Pancreas (tissue), 10 donors: ENCODE data around the gene EPN2. TPM values are rescaled to one million over a fixed set of nuclear protein-coding genes. Genes with fewer than 3 reads are reported as not detected.

ENCODE experiments used
- ATAC-seq, 4 donors: fragments of 200-7000 bp; cut with Tn5 transposase; one replicate each; pipeline versions ENCODE4 v1.8.0 to v1.9.1; 2020; ENCODE audit warnings: mild to moderate bottlenecking in 4 of 4, moderate library complexity in 4 of 4
- DNase-seq, 6 donors: peaks; one replicate each; pipeline ENCODE4 v3.0.0-alpha.2; 2020
- FAIRE-seq: peaks from 2 replicates; lab custom pipeline; 2012; peaks lifted over from hg19 to GRCh38; lab: Jason Lieb, UNC
- H3K27ac ChIP-seq, 4 donors: fragments of 200-600 bp; sonication (generic); 1 replicate in 3 of 4; 2 replicates in 1 of 4; pipeline versions ENCODE4 v1.5.0 to v1.8.0; 2020
- H3K27me3 ChIP-seq, 4 donors: fragments of 200-600 bp; one replicate each; pipeline ENCODE4 v1.8.0; 2021
- H3K36me3 ChIP-seq, 3 donors: fragments of 200-600 bp; sonication (generic) in 1 of 3; one replicate each; pipeline versions ENCODE4 v1.5.0 to v1.8.0; 2020 to 2021
- H3K4me1 ChIP-seq, 3 donors: fragments of 200-600 bp; one replicate each; pipeline ENCODE4 v1.8.0; 2021
- H3K4me3 ChIP-seq, 4 donors: fragments of 200-600 bp; sonication (generic) in 2 of 4; one replicate each; pipeline versions ENCODE4 v1.5.0 to v1.8.0; 2020 to 2021
- H3K9me3 ChIP-seq, 4 donors: fragments of 200-600 bp; one replicate each; pipeline ENCODE4 v1.8.0; 2021
- WGBS, 2 donors: extraction: QIAGEN DNeasy Blood & Tissue Kit; methylation state at CpG; one replicate each; pipeline ENCODE4 v1.1.7; 2013; 5-methylcytosine and 5-hydroxymethylcytosine counted together
- intact Hi-C, 3 donors: fragments of 100-400 bp; cut with DNase I; formaldehyde crosslinking; loops; one replicate each; pipeline versions ENCODE4 v1.11.1 to v1.14.2; 2022
- polyA plus RNA-seq, 2 donors: library from polyadenylated mRNA; stranded (reverse); fragments of 200-250 nt; gene quantifications; one replicate each; pipeline ENCODE4 v1.2.3, GENCODE V29; 2013
- total RNA-seq, 6 donors: library from RNA; stranded (reverse); fragmentation: NEBNext Ultra II Directional in 4 of 6; extraction: Animal tissue kit (Norgen Biotek cat#: 25700) in 4 of 6; gene quantifications; one replicate each; pipeline versions ENCODE4 v1.2.1 to v1.2.4, GENCODE V29; 2021 to 2023
- TF ChIP-seq, protein P1 (sequence below), 4 donors: fragments of 200-600 bp; sonication (generic) in 3 of 4; IDR thresholded peaks; one replicate each; pipeline versions ENCODE4 v1.5.0 to v1.8.0; 2021; ENCODE audit warnings: antibody characterized with exemption in 4 of 4
- donor health status: healthy with polysubstance abuse.
- donor health status: DM: no; HTN: no; CAD: no; lungs with moderate emphysema.
- donor health status: DM: no; HTN: no; CAD: no.
- donor health status: control.
- donor health status: control.
- donor health status: Bipolar disorder and iron deficiency.
- donor health status: DM: yes; HTN: yes; CAD: no.
- donor health status: DM: no; HTN: no; CAD: no.
- donor health status: DM: no; HTN: no; CAD: no.
- donor health status: DM: yes; HTN: yes; CAD: no.

Gene EPN2
- total and polyA plus RNA-seq, 8 donors, result 13.4 to 29.4 (median 15.7) TPM

DNA sequence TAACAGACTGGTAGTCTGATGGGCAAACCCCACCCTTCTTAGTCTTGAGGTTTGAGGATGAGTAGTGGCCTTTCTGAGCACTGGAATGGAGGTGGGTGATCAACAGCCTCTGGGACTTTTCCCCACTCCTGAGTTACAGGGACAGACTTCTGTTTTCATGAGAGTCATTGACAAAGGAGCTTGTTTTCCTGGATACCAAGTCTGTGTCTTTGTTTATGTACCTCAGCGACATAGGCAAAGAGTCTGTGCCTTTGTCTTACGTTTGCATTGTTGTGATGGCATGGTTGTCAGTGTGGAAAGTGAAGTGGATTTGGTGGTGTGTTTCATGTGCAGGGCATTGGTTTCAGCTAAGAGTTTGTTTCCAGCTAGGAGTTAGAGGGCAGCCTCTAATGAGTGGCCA is 17.5 kb downstream of the EPN2 start:
- FAIRE-seq, result no peak
- Histone ChIP-seq H3K27me3 (no peaks in the 10 kb centered on the region), H3K9me3 (no peaks in the 10 kb centered on the region), H3K27ac (no peak overlapping the region), H3K4me1 (peaks cover 0 to 1% (median 0%) of the 10 kb centered on the region in 3 donors), H3K36me3 (no peaks in the 10 kb centered on the region), H3K4me3 (no peak overlapping the region)
- TF ChIP-seq, protein P1, sequence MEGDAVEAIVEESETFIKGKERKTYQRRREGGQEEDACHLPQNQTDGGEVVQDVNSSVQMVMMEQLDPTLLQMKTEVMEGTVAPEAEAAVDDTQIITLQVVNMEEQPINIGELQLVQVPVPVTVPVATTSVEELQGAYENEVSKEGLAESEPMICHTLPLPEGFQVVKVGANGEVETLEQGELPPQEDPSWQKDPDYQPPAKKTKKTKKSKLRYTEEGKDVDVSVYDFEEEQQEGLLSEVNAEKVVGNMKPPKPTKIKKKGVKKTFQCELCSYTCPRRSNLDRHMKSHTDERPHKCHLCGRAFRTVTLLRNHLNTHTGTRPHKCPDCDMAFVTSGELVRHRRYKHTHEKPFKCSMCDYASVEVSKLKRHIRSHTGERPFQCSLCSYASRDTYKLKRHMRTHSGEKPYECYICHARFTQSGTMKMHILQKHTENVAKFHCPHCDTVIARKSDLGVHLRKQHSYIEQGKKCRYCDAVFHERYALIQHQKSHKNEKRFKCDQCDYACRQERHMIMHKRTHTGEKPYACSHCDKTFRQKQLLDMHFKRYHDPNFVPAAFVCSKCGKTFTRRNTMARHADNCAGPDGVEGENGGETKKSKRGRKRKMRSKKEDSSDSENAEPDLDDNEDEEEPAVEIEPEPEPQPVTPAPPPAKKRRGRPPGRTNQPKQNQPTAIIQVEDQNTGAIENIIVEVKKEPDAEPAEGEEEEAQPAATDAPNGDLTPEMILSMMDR (IDR thresholded peaks at IDR 0.05), result no peak
- WGBS, 2 donors, result 86 to 89% methylated on average over 2 of the region's 2 CpGs
- intact Hi-C loops, result no loop called here
- no peak for ATAC-seq
- DNase-seq, result no peak

DNA sequence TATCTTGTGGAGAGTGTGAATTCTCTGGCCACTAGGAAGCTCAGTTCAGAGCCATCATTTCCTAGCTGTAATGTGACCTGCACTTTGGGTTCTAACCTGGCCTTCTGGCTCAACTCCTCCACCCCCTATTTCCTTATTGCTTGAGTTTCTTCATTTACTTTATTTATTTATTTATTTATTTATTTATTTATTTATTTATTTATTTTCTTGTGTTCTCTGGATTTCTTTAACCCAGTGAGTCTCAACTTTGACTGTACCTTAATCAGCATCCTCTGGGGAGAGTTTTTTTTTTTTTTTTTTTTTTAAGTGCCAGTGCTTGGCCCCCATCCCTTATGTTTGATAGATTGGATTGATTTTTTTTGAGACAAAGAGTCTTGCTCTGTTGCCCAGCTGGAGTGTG is 18.1 kb downstream of the EPN2 start:
- intact Hi-C loops, result no loop called here
- Histone ChIP-seq H3K9me3 (no peaks in the 10 kb centered on the region), H3K36me3 (no peaks in the 10 kb centered on the region), H3K27me3 (no peaks in the 10 kb centered on the region), H3K4me1 (no peaks in the 10 kb centered on the region), H3K4me3 (no peak overlapping the region), H3K27ac (no peak overlapping the region)
- no peak for FAIRE-seq
- no peak for ATAC-seq
- TF ChIP-seq, protein P1 (IDR thresholded peaks at IDR 0.05), result no peak
- DNase-seq, result no peak

DNA sequence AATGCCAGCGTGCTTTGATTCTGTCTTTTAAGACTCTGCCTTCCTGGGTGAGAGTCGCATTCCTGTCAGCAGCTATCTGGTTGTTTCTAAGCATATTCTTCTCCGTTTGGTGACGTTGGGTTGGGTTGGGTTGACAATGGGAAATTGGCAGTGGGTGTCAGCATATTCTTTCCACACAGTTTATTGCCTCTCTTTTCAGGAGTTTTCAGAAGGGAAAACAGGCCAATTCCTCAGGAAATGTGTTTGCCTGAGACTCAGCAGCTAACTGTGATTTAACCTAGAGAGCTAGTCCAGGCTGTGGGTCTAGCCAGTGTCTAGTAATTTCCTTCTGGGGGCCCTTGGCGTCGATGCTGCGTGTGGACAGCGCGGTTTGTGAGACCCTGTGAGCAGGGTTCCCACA is 21.2 kb downstream of the EPN2 start:
- Histone ChIP-seq H3K9me3 (no peaks in the 10 kb centered on the region), H3K27ac (no peak overlapping the region), H3K4me3 (no peak overlapping the region), H3K4me1 (no peaks in the 10 kb centered on the region), H3K36me3 (no peaks in the 10 kb centered on the region), H3K27me3 (no peaks in the 10 kb centered on the region)
- TF ChIP-seq, protein P1 (IDR thresholded peaks at IDR 0.05), result no peak
- intact Hi-C loops, result no loop called here
- FAIRE-seq (no peak), DNase-seq (no peak), ATAC-seq (no peak)
- WGBS, 2 donors, result 94 to 95% methylated on average over 9 of the region's 9 CpGs

DNA sequence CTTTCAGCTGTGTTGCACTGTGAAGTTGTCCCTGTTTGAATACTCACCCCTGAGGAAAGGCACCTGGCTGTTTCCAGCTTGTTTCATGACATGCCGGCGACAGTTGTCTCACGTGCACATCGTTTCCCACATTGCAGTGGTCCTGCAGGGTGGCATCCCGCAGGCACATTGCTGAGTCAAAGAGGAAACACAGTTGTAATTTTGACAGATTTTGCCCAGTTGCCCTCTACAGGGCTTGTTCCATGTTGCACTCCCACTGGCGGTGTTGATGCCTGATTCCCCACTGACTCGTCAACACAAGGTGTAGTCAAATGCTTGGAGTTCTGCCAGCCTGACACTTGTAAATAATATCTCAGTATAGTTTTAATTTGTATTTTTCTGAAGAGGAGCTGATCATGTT is 23.8 kb downstream of the EPN2 start:
- no peaks in the 10 kb centered on the region for H3K36me3 ChIP-seq
- ATAC-seq (peak in 1 of 4 donors; percentile 40), DNase-seq (no peak), FAIRE-seq (no peak)
- H3K27me3 ChIP-seq, result no peaks in the 10 kb centered on the region
- no peaks in the 10 kb centered on the region for H3K9me3 ChIP-seq
- TF ChIP-seq, protein P1 (IDR thresholded peaks at IDR 0.05), result no peak
- no peak overlapping the region for H3K27ac ChIP-seq
- intact Hi-C loops, result no loop called here
- no peak overlapping the region for H3K4me3 ChIP-seq
- 80 to 84% methylated on average over 7 of the region's 7 CpGs for WGBS, 2 donors
- H3K4me1 ChIP-seq, result peaks cover 0 to 13% (median 8%) of the 10 kb centered on the region in 3 donors

DNA sequence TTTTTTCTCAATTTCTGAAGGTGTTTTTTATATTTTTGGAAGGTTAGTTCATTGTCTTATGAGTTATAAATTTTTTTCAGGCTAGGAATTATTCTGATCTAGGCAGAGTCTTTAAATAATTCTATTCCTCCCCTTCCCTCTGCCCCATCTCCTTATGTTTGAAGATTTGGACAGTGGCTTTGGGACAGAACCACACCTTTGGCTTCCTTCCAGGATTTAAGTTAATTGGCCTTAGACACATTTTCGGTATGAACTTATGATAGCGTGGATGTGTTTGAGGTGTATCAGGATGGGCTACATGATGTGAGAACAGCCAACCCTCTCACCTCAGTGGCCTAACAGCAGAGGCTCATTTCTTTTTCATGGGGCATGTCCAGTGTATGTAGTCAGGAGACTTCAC is 24.3 kb downstream of the EPN2 start:
- no peaks in the 10 kb centered on the region for H3K27me3 ChIP-seq
- no peak overlapping the region for H3K27ac ChIP-seq
- peaks cover 0 to 13% (median 8%) of the 10 kb centered on the region in 3 donors for H3K4me1 ChIP-seq
- H3K4me3 ChIP-seq, result no peak overlapping the region
- TF ChIP-seq, protein P1 (IDR thresholded peaks at IDR 0.05), result no peak
- FAIRE-seq (no peak), ATAC-seq (no peak), DNase-seq (no peak)
- WGBS, 2 donors, result 81 to 83% methylated on average over 2 of the region's 2 CpGs
- H3K9me3 ChIP-seq, result no peaks in the 10 kb centered on the region
- H3K36me3 ChIP-seq, result no peaks in the 10 kb centered on the region
- intact Hi-C loops, result no loop called here
